ENCODE measurements around the gene CDKAL1.

The CDKAL1 gene

GRCh38 chr6:21085211-21085610, 551.0 kb downstream of the CDKAL1 start:
- no peak for TF ChIP-seq FOXP2 (optimal IDR thresholded peaks at IDR 0.05; ENCODE audit: borderline replicate concordance, extremely low read depth, extremely low read length, insufficient read depth)
- no peak for TF ChIP-seq TAF1 (IDR thresholded peaks at IDR 0.05; ENCODE audit: borderline replicate concordance, insufficient read depth, low read length)
- TF ChIP-seq POLR2AphosphoS5 (IDR thresholded peaks at IDR 0.05; ENCODE audit: low read depth, low read length) = no peak
- TF ChIP-seq REST (IDR thresholded peaks at IDR 0.05; ENCODE audit: insufficient read depth in 1 of 2, low read depth in 2 of 2, low read length in 2 of 2) = no peak
- no peak for TF ChIP-seq SIN3A (IDR thresholded peaks at IDR 0.05; ENCODE audit: borderline replicate concordance, insufficient read depth, low read length)

GRCh38 chr6:21085643-21086042, 551.4 kb downstream of the CDKAL1 start:
- TF ChIP-seq FOXP2 (optimal IDR thresholded peaks at IDR 0.05; ENCODE audit: borderline replicate concordance, extremely low read depth, extremely low read length, insufficient read depth) = no peak
- no peak for TF ChIP-seq TAF1 (IDR thresholded peaks at IDR 0.05; ENCODE audit: borderline replicate concordance, insufficient read depth, low read length)
- no peak for TF ChIP-seq REST (IDR thresholded peaks at IDR 0.05; ENCODE audit: insufficient read depth in 1 of 2, low read depth in 2 of 2, low read length in 2 of 2)

- TF ChIP-seq FOXP2 (optimal IDR thresholded peaks at IDR 0.05; ENCODE audit: borderline replicate concordance, extremely low read depth, extremely low read length, insufficient read depth) (no peak), SIN3A (IDR thresholded peaks at IDR 0.05; ENCODE audit: borderline replicate concordance, insufficient read depth, low read length) (no peak), POLR2AphosphoS5 (IDR thresholded peaks at IDR 0.05; ENCODE audit: low read depth, low read length) (no peak), REST (IDR thresholded peaks at IDR 0.05; ENCODE audit: insufficient read depth in 1 of 2, low read depth in 2 of 2, low read length in 2 of 2) (no peak), TAF1 (IDR thresholded peaks at IDR 0.05; ENCODE audit: borderline replicate concordance, insufficient read depth, low read length) (no peak)
Measured at GRCh38 chr6:21087188-21087587, 552.9 kb downstream of the CDKAL1 start.

GRCh38 chr6:21091411-21091810, 557.2 kb downstream of the CDKAL1 start:
- TF ChIP-seq REST (IDR thresholded peaks at IDR 0.05; ENCODE audit: insufficient read depth in 1 of 2, low read depth in 2 of 2, low read length in 2 of 2) (no peak), POLR2AphosphoS5 (IDR thresholded peaks at IDR 0.05; ENCODE audit: low read depth, low read length) (no peak), TAF1 (IDR thresholded peaks at IDR 0.05; ENCODE audit: borderline replicate concordance, insufficient read depth, low read length) (no peak), FOXP2 (optimal IDR thresholded peaks at IDR 0.05; ENCODE audit: borderline replicate concordance, extremely low read depth, extremely low read length, insufficient read depth) (no peak)

- TF ChIP-seq FOXP2 (optimal IDR thresholded peaks at IDR 0.05; ENCODE audit: borderline replicate concordance, extremely low read depth, extremely low read length, insufficient read depth) (no peak), POLR2AphosphoS5 (IDR thresholded peaks at IDR 0.05; ENCODE audit: low read depth, low read length) (no peak), SIN3A (IDR thresholded peaks at IDR 0.05; ENCODE audit: borderline replicate concordance, insufficient read depth, low read length) (no peak), TAF1 (IDR thresholded peaks at IDR 0.05; ENCODE audit: borderline replicate concordance, insufficient read depth, low read length) (no peak), REST (IDR thresholded peaks at IDR 0.05; ENCODE audit: insufficient read depth in 1 of 2, low read depth in 2 of 2, low read length in 2 of 2) (no peak)
Measured at GRCh38 chr6:21095462-21095861, 561.2 kb downstream of the CDKAL1 start.
